Astrocyte (in vitro differentiated cells and primary cell): ENCODE measurements around the gene PRKD2. TPM values are rescaled to one million over a fixed set of nuclear protein-coding genes. Genes with fewer than 3 reads are reported as not detected.
"Not testable (repeated sequence)": the region's sequence is repeated elsewhere in the genome, so short reads cannot be mapped to it uniquely, and the experiment has no call there.

Experiments used
- DNase-seq: peaks from one replicate; pipeline ENCODE4 v3.0.0-alpha.2; 2010; ENCODE audit warnings: low read depth
- FAIRE-seq: peaks from 2 replicates; lab custom pipeline; 2011; peaks lifted over from hg19 to GRCh38; lab: Jason Lieb, UNC
- H2AFZ ChIP-seq: 2 replicates; pipeline ENCODE4 v1.6.0; 2012; ENCODE audit warnings: low read depth, low read length, inconsistent platforms
- H3K27ac ChIP-seq: 2 replicates; pipeline ENCODE4 v1.5.1; 2011; ENCODE audit warnings: low read depth, low read length, inconsistent platforms
- H3K27me3 ChIP-seq: 2 replicates; pipeline ENCODE4 v1.6.0; 2011; ENCODE audit warnings: low read length, inconsistent platforms; ENCODE audit not compliant: insufficient read depth
- H3K36me3 ChIP-seq: 2 replicates; pipeline ENCODE4 v1.5.1; 2011; ENCODE audit warnings: low read length, inconsistent platforms; ENCODE audit not compliant: insufficient read depth
- H3K4me1 ChIP-seq: 2 replicates; pipeline ENCODE4 v1.5.1; 2011; ENCODE audit warnings: low read length, inconsistent platforms; ENCODE audit not compliant: insufficient read depth
- H3K4me2 ChIP-seq: 2 replicates; pipeline ENCODE4 v1.6.0; 2012; ENCODE audit warnings: low read length, inconsistent platforms
- H3K4me3 ChIP-seq: 2 replicates; pipeline ENCODE4 v1.5.1; 2011; ENCODE audit warnings: low read depth, mild to moderate bottlenecking, low read length, inconsistent platforms; ENCODE audit not compliant: insufficient read depth
- H3K79me2 ChIP-seq: 2 replicates; pipeline ENCODE4 v1.6.0; 2012; ENCODE audit warnings: mild to moderate bottlenecking, low read length, inconsistent platforms; ENCODE audit not compliant: insufficient read depth
- H3K9ac ChIP-seq: 2 replicates; pipeline ENCODE4 v1.6.0; 2012; ENCODE audit warnings: mild to moderate bottlenecking, low read length, inconsistent platforms
- H3K9me3 ChIP-seq: 2 replicates; pipeline ENCODE4 v1.5.1; 2012; ENCODE audit warnings: low read depth, mild to moderate bottlenecking, low read length, inconsistent platforms; ENCODE audit not compliant: insufficient read depth
- H4K20me1 ChIP-seq: 2 replicates; pipeline ENCODE4 v1.6.0; 2012; ENCODE audit warnings: low read length, inconsistent platforms; ENCODE audit not compliant: insufficient read depth
- H3K27ac Mint-ChIP-seq: one replicate; pipeline ENCODE4 v1.8.0; 2021; ENCODE audit warnings: mild to moderate bottlenecking, mixed read lengths; ENCODE audit not compliant: unreplicated experiment
- H3K27me3 Mint-ChIP-seq: one replicate; pipeline ENCODE4 v1.8.0; 2021; ENCODE audit warnings: low read depth, mixed read lengths; ENCODE audit not compliant: unreplicated experiment
- H3K36me3 Mint-ChIP-seq: one replicate; pipeline ENCODE4 v1.8.0; 2021; ENCODE audit warnings: low read depth, mixed read lengths; ENCODE audit not compliant: unreplicated experiment
- H3K4me1 Mint-ChIP-seq: one replicate; pipeline ENCODE4 v1.8.0; 2021; ENCODE audit warnings: low read depth, mixed read lengths; ENCODE audit not compliant: unreplicated experiment
- H3K4me3 Mint-ChIP-seq: one replicate; pipeline ENCODE4 v1.8.0; 2021; ENCODE audit warnings: mild to moderate bottlenecking, moderate library complexity, mixed read lengths; ENCODE audit not compliant: unreplicated experiment
- H3K9me3 Mint-ChIP-seq: one replicate; pipeline ENCODE4 v1.8.0; 2021; ENCODE audit warnings: mild to moderate bottlenecking, mixed read lengths; ENCODE audit not compliant: unreplicated experiment
- EZH2 ChIP-seq: IDR thresholded peaks from 2 replicates; pipeline ENCODE4 v1.6.1; 2012; ENCODE audit warnings: mild to moderate bottlenecking, low read length, inconsistent platforms; ENCODE audit not compliant: insufficient read depth
- total RNA-seq: library from RNA; stranded (reverse); gene quantifications from 2 replicates; pipeline ENCODE4 v1.2.1, GENCODE V29; 2021
- TF ChIP-seq, protein P1 (sequence below): IDR thresholded peaks from 2 replicates; pipeline ENCODE4 v1.5.1; 2011; ENCODE audit warnings: low read depth, mild to moderate bottlenecking, inconsistent platforms, low read length, moderate library complexity; ENCODE audit not compliant: insufficient read depth

PRKD2 gene
- total RNA-seq, 1 donor from 2014 or later, result 54.6 TPM

DNA sequence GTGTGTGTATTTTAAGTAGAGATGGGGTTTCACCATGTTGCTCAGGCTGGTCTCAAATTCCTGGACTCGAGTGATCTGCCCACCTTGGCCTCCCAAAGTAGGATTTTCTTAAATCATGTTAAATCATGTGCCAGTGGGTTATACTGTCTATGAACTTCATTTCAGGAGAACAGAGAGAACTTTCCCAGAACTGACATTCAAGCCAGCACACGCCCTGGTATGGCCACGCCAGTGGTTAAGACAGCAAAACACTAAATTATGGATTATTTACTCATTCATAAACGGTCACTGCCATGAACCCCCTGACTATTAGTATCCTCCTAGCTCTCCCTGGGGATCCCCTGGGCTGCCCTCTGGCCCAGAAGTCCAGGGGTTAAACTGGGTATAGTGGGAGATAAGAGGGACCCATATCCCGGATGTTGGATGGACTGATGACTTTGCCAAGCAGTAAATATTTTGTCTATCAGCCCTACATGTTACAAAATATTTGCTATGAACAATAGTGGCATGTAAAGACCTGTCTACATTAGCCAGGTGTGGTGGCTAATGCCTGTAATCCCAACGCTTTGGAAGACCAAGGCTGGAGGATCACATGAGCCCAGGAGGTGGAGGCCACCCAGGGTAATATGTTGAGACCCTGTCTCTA is 45.5 kb upstream of the PRKD2 start:
- Mint-ChIP-seq H3K27me3 (no peaks in the 10 kb centered on the region), H3K9me3 (no peaks in the 10 kb centered on the region), H3K4me1 (no peaks in the 10 kb centered on the region), H3K4me3 (no peak overlapping the region), H3K36me3 (no peaks in the 10 kb centered on the region), H3K27ac (no peak overlapping the region)
- H3K27ac ChIP-seq, result no peak overlapping the region
- DNase-seq, result no peak
- H3K79me2 ChIP-seq, result no peaks in the 10 kb centered on the region
- H3K4me1 ChIP-seq, result no peaks in the 10 kb centered on the region
- H3K36me3 ChIP-seq, result no peaks in the 10 kb centered on the region
- TF ChIP-seq, protein P1, sequence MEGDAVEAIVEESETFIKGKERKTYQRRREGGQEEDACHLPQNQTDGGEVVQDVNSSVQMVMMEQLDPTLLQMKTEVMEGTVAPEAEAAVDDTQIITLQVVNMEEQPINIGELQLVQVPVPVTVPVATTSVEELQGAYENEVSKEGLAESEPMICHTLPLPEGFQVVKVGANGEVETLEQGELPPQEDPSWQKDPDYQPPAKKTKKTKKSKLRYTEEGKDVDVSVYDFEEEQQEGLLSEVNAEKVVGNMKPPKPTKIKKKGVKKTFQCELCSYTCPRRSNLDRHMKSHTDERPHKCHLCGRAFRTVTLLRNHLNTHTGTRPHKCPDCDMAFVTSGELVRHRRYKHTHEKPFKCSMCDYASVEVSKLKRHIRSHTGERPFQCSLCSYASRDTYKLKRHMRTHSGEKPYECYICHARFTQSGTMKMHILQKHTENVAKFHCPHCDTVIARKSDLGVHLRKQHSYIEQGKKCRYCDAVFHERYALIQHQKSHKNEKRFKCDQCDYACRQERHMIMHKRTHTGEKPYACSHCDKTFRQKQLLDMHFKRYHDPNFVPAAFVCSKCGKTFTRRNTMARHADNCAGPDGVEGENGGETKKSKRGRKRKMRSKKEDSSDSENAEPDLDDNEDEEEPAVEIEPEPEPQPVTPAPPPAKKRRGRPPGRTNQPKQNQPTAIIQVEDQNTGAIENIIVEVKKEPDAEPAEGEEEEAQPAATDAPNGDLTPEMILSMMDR, result no peak
- no peak for TF ChIP-seq EZH2
- H4K20me1 ChIP-seq, result peaks cover 7% of the 10 kb centered on the region
- H3K27me3 ChIP-seq, result no peaks in the 10 kb centered on the region
- no peak overlapping the region for H3K4me3 ChIP-seq
- no peak overlapping the region for H3K9ac ChIP-seq
- FAIRE-seq, result no peak
- H3K4me2 ChIP-seq, result no peak overlapping the region
- no peak overlapping the region for H2AFZ ChIP-seq
- no peaks in the 10 kb centered on the region for H3K9me3 ChIP-seq

DNA sequence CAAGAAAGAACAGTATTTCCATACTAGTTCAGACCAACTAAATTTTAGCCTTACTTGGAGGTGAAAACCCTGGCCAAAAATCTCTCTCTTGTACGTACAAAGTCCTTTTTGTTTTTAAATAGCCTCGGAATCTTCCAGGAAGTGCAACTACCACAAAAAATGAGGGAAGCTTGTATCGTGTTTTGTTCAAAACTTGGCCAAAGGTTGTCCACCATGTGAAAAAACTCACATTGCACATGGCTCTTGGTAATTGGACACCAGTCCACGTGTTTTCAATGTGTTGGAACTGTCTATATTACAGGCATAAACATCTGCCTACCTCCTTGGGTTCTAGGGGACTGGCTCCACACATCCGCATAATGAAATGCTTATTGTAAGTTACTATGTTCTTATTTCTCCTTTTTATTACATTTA is 44.5 kb upstream of the PRKD2 start:
- no peaks in the 10 kb centered on the region for H3K27me3 Mint-ChIP-seq

DNA sequence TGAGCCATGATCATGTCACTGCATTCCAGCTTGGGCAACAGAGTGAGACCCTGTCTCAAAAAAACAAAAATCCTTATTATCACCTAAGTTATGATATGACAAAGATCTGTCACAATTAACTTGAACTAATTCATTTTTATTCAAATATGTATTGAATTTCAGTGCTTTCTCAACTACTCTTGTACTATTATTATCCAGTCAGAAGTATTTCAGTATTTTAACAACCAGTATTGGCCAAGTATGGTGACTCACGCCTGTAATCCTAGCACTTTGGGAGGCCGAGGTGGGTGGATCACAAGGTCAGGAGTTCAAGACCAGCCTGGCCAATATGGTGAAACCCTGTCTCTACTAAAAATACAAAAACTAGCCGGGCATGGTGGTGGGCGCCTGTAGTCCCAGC is 44.0 kb upstream of the PRKD2 start:
- H3K4me1 ChIP-seq, H3K9me3 ChIP-seq, H3K27me3 ChIP-seq, H3K36me3 Mint-ChIP-seq, H3K4me1 Mint-ChIP-seq, FAIRE-seq, H3K27me3 Mint-ChIP-seq, DNase-seq, H3K27ac ChIP-seq, H3K4me3 Mint-ChIP-seq, H3K4me2 ChIP-seq, H3K4me3 ChIP-seq, H2AFZ ChIP-seq, H3K79me2 ChIP-seq, H3K9me3 Mint-ChIP-seq, H3K27ac Mint-ChIP-seq, H3K36me3 ChIP-seq, H3K9ac ChIP-seq: not testable (repeated sequence)
- H4K20me1 ChIP-seq, result peaks cover 14% of the 10 kb centered on the region

More for the DNA sequence above, 44.5 kb upstream of the PRKD2 start:
- DNase-seq, result peak; percentile 20
- no peak for FAIRE-seq
- Histone ChIP-seq H4K20me1 (peaks cover 14% of the 10 kb centered on the region), H3K9ac (no peak overlapping the region), H3K79me2 (no peaks in the 10 kb centered on the region), H3K4me3 (no peak overlapping the region), H3K4me2 (no peak overlapping the region), H3K36me3 (no peaks in the 10 kb centered on the region), H3K27ac (no peak overlapping the region), H3K27me3 (no peaks in the 10 kb centered on the region), H3K9me3 (no peaks in the 10 kb centered on the region), H2AFZ (no peak overlapping the region), H3K4me1 (no peaks in the 10 kb centered on the region)
- Mint-ChIP-seq H3K27ac (no peak overlapping the region), H3K36me3 (peaks cover 2% of the 10 kb centered on the region), H3K9me3 (no peaks in the 10 kb centered on the region), H3K4me3 (no peak overlapping the region), H3K4me1 (no peaks in the 10 kb centered on the region)
- no peak for TF ChIP-seq EZH2
- TF ChIP-seq, protein P1, result no peak
